NCI-H2107 (cell line): ENCODE measurements around the gene DNAH8.

Source experiments
- DNase-seq: peaks from one replicate; lab custom pipeline; 2025; lab: John Stamatoyannopoulos, UW

DNAH8 gene

DNA sequence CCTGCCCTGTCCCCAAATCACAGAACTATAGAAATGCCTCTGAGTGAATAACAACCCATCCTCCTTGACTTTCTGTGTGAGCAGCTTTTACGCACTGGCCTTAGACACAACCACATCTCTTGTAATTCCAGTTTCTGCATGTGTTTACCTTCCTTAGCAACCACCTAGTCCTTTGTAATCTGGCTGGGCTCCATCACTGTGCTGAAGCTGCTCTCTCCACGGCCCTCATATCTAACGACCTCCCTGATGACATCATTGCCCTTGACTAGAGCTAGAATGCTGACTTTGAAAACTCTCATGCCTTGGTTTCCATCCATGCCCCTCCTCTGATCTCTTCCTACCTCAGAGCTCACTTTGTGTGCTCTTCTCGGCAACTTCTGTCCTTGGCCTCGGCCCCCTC is 303.0 kb downstream of the DNAH8 start:
- DNase-seq, result no peak

DNA sequence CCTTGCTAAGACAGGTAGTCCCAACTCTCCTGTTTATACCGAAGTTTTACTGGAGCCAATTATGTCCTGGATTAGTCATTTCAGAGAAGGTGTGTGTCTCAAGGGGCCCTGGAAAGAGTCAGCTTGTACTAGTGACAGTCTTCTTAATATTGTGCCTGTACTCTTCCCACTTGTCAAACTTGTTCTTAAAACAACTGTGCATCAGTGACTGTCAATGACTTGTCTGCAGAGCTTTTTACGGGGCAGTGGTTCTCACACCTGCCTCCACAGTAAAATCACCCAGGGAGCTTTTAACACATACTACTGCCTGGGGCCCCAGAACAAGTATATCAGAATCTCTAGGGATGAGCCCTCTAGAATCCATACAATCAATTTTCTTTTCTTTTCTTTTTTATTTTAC is 305.0 kb downstream of the DNAH8 start:
- no peak for DNase-seq

DNA sequence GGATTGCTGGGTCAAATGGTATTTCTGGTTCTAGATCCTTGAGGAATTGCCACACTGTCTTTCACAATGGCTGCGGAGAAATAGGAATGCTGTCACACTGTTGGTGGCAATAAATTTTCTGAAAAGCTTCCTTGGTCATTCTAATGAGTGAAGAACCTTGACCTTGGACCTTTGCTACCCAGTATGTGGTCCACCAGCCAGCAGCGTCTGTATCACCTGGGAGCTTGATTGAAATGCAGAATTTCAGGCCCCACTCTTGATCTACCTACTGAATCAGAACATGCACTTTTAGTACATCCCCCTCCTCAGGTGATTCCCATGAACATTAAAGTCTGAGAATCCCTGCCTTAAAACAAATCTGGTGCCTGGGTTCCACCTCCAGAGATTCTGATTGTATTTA is 305.9 kb downstream of the DNAH8 start:
- no peak for DNase-seq

DNA sequence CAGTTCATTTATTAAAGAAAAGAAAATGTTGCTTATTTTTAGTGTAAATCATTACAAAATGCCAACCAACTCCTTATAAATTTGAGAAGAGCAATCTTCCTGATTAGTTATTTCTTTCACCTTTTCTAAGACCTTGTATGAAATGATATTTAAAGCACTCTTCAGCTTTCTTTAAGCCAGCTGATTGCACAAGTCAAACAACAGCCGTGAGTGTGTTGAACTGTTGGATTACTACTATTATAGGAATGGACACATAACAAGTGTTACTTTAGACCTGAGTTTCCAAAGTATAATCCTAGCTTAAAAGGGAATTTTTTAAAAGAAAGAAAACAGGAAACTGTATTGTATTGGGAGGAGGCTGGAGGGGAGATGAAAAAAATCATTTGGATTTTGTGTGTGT is 306.7 kb downstream of the DNAH8 start:
- DNase-seq, result no peak

DNA sequence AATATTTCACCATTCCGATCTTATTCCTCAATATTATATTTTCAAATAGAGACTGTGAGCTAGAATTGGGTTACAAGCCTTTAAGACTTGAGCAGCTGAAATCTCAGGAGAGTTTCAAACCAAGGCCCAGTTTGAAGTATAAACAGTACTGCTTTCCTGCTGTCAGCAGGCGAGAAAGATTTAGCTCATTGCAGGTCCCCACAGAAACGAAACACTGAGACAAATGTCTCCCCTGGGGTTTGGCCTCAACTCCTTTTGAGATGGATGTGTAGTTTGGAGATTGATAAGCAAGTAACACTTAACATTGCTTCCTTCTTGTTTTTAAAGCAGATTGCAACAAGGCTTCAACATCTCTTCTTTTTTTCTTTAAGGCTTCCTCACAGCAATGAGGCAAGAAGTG is 311.1 kb downstream of the DNAH8 start:
- no peak for DNase-seq

DNA sequence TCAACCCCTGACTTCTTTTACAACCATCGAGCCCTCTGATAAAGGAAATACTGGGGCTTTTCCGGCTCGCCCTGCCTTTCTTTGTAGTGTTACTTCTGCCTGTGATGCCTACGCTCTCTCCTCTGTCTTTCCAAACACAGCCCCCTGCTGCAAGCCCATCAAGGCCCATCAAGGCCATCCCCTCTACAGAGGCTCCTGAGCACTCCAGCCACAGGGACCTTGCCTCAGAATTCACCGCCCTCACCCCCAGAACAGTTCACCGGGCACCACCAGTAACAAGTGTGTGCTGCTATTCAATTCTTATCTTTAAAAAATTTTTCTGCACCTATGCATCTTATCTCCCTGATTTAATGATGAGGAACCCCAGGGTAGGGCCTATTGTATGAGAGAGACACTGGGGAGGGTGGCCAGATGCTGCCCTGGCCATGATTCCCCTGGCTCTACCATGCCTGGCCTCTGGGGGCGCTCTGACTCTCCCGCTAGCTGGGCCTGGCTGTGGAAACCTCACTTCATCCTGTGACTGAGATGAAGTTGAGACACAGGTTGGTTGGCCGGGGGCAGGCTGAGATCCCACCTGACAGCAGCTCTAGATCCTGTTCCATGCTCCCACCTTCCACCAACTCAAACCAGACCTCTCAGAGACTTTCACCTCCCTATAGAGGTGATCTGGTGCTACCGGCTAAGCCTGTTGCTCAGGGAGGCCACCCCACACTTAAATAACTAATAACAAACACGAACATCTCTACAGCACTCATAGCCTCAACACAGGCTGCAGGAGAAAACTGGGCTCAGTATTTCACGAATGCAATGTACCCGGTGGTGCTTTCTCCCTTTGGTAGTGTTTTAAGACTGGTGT is 314.3 kb downstream of the DNAH8 start:
- DNase-seq, result no peak

DNA sequence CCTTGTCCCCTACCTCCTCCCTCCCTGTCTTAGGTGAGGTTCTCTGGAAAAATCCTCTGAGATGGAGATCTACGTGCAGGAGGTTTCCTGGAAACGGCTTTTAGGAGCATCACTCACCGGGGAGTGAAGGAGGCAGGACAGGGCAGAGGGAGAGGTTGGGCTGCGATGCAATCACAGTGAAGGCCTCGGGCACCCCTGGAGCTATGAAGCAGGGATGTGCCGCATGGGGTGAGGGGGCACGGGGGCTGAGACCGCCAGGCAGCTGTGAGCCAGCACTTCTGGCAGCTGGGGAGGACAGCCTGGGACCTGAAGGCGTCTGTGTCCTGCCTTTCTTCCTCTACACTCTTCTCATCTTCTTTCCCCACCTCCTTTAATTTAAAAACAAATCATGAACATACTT is 320.6 kb downstream of the DNAH8 start:
- DNase-seq, result no peak

DNA sequence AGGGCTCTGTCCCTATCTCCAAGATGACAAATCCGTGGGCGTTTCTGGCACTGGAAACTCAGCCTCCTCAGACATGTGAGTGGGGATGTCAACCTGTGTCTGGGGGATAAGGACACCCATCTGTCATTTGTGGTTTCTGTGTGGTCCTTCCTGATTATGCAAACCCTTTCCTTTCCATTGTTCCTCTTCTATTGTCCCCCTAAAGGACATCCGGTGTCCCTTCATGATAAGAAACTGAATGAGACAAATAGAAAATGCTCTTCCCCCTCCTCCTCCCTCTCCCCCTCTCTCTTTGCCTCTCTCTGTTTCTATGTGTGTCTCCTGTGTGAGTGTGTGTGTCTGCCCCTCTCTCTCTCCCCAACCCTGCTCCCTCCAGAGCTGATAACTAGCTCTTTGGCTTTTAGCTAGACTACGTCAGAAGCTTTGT is 322.0 kb downstream of the DNAH8 start:
- no peak for DNase-seq

DNA sequence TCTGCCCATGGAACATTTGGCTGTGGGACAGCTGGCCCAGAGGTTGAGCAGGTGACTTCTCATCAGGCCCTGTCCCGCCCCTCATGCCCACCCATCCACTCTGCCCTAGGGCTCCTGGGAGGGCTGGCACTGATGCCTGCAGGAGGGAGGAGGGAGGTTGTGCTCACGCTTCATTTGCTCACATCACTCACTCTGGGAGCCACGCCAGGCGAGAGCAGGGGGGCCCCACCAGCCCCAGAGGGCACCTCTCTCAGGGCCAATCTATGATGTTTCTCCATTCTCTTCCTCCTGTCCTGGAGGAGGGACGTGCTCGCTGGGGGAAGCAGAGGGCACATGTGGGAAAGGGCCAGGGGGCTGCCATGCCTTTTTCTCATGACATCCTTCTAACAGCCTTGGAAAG is 322.6 kb downstream of the DNAH8 start:
- DNase-seq, result no peak

DNA sequence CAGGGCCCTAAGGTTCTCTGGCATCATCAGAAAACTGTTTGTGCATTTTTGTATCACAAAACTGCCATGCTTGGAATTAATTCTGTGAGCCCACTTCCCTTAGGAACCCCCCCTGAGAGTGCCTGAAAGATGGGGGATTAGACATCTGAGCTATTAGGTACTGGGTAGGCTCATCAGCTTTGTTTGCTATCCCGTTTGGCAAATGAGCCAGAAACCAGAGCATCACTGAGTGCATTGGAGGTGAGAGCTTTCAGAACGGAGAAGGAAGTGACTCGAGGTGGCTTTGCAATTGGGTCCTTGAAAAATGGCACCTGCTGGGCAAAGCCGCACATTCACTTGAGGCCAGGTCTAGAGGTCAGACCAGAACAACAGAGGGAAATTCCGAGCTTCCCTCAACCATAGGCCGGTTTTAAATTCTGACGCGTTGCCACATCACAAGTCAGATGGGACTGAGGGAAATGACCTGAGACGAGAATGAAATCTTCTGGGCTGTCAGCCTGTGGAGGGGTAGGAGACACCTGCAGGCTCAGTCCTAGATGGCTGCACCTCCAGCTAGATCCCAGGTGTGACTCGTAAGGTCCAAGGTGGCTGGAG is 325.1 kb downstream of the DNAH8 start:
- DNase-seq, result no peak

DNA sequence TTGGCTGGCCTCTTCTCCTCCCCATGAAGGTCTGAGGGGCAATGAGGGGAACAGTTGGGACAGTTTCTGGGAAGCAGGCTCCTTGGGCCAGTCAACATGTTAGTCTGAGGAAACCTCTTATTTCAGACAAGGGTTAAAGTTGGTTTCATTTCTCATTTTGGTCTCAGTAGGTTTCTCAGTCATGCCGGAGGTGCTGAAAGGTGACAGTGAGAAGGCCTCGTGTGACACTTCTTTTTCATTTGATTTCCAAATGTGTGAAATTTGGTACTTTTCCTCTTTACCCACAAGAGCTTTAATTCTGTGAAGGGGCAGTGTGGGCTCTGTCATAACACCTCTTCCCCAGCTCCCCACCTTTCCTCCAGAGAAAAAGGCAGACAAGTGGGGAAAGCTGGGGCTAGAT is 326.0 kb downstream of the DNAH8 start:
- no peak for DNase-seq

DNA sequence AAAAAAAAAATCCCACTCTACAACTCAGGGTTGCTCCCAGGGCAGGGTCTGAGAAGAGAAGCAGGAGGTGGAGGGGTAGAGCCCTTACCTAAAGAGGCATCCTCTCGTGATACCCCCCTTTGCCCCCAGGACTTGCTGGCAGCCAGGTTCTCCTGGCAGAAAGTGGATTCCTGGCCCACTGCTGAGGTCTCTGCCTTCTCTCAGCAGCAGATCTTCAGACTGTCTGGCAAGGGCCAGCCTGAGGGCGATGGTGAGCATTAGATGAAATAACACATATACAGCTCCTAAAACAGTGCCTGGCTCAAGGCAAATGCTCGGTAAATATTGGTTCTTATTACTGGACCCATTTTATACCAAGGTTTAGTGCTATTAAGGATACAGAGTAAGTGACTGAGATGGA is 328.7 kb downstream of the DNAH8 start:
- DNase-seq, result no peak

DNA sequence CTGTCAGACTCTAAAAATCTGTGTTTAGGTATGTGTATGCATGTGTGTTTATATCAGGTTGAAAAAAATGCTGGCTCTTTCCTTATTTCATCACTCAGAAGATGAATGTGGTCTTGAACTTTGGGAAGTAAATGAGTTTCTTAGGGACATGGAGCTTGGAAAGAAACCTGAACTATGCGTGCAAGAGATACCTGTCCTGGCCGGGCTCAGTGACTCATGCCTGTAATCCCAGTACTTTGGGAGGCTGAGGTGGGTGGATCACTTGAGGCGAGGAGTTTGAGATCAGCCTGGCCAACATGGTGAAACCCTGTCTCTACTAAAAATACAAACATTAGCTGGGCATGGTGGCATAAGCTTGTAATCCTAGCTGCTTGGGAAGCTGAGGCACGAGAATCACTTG is 329.1 kb downstream of the DNAH8 start:
- no peak for DNase-seq

DNA sequence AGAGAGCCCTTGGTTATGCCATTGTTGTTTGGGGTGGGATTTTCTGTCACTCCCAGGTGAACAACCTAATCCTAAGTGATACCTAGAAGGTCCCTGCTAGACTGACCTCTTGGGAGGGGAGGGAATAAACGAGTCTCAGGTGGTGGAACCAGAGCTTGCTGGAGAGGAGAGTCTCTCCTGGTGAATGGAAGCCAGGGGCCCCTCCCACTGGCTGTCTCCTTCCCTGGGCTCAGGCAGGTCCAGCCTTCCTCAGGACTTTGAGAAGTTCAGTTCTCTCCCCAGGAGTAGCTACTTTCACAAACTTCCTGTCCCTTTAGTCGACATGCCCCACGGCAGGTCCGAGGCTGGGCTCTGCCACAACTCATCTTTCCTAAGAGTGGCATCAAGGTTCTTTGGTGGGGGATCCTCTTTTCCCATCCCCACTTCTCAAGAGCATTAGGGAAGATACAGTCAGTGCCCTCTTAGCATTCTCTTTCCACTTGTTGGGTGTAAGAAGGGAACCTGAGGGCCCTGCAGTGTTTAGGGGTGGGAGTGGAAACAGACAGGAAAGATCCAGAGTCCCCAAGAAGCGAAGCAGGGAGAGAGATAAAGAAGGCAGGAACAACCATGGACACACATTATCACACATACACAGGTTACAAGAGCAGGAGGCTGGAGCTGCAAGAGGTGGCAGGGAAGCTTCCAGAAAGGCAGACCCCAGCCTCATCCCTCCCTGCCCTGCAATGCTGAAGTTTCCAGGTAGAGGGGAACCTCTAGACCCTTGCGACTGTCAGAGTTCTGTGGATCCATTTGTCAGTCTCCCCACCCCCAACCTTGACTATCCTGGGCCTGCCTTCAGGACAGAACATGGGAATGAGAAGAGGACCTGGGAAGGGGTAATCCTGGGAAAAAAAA is 332.6 kb downstream of the DNAH8 start:
- no peak for DNase-seq

DNA sequence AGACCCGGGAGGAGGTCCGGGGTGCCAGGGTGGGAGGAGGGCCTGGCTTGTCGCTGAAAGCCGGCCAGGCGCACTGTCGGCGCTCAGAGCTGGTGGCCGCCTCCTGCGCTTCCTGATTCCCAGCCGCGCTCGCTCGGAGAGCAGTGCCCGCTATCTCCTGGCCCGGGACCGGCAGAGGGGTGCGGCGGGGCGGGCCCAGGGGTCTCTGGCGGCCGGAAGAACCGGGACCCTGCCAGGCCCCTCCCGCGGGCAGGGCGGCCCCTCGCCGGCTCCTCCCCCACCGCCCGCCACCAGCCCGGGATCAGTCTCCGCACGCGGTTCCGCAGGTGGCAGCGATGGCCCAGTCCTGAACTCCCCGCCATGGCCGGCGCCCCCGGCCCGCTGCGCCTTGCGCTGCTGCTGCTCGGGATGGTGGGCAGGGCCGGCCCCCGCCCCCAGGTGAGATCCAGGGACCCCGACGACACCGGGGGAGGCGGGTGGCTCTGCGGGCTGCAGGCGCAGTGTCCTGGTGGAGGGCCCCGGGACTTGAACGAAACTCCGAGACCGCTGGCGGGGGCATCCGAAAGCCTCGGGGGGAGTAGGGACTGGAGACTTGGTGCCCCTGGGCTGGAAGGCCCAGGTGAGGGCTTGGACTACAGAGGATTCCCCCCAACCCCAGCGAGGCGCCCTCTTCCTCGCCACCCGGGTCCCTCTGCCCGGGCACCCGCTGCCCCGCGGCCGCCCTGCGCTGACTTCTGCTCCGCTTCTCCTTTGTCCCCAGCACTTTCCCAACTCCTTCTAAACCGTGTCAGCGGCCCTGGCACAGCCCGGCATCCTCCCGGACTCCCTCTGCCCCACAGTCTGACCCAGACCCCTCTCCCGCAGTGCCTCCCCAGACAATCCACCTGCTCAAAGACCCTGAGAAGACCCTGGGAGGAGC is 333.6 kb downstream of the DNAH8 start, which contains the start of gene GLP1R:
Gene GLP1R (plus strand): TSS at position 301 of the 919 bp plus-strand sequence. CDS start 60 bp downstream, at position 361.
- no peak for DNase-seq

DNA sequence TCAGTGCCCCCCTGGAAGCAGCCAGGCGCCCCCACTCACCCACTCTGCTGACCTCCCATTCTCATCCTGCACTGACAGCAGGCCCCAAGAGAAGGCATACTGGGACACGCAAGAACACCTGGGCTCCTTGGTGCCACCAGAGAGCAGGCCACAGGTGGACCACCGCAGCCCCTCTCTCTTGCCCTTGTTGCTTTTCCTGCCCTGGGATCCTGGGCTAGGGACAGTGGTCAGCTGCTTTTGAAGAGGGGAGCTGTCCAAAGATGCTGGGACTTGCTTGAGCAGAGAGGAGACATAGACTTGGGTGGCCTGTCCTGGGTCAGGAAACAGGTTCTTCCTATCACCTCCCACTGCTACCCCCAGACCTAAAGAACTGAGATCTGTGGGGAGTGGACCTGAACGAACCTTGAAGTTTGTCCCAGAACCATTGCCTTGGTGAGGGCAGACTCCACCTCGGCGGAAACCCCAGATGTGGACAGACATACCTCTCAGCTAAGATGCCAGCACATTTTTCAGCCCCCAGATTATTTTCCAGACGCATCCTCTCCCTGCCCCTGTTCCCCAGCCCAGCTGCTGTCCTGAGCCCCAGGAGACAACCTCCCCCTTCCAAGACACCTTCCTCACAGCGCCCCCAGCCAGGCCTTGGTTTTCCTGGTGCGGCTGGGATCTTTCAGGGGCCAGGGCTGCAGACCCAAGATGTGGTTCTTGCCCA is 334.6 kb downstream of the DNAH8 start:
- DNase-seq, result no peak

DNA sequence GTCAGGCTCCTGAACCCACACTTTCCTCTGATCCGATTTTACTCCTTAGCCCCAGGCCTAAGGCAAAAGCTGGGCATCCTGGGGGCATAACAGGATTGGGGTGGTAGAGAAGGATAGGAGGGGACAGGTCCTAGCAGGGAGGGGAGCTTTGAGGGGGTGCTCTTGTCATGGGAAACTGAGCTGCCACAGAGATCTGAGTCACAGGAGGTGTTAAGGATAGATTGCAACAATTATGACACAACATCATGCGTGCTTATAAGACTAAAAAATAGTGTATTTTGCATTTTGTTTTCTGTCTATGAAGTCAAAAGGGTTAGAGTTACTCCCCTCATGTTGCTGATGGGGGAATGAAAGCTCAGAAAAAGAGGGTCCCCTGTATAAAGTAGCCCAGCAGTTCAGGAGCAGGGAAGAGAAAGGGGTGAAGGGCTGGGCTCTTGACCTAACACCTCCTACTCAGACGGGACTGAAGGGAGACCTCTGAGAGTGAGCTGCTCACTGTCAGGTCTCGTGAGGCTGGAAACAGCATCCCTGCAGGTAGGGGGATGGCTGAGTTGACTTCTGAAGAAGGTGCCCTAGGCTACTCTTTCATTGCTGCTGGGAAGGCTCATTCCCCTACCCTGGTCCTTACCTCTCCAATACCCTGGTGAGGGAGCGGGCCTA is 335.5 kb downstream of the DNAH8 start:
- no peak for DNase-seq

DNA sequence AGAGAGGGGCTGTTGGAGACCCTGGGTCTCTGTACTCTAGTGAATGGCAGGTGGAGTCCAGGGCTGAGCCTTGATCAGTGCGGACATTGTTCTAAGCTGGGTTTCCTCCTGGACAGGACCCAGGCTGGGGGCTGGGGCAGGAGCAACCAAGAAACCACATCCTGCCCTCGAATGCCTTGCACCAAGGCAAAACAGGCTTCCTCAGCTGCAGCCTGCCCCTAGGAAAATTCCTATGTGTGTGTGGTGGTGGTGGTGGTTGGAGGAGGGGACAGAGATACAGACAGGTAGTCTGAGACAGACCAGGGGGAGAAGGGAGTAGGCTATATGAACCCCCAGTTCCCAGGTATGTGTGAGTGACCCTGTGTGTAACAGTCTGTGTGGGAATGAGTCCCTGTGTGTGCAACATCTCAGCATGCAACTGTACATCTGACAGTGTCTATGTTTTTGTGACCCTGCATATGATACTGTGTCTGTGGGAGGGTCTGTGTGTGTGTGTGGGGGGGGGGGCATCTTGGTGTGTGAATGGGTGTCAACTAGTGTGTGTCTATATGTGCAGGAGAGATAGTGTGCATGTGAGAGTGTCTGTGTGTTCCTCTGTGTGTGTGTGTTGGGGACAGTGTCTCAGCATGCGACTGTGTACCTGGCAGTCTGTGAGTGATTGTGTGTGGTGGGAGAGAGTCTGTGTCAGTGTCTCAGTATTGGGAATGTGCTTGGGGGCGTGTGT is 336.4 kb downstream of the DNAH8 start:
- DNase-seq, result no peak

DNA sequence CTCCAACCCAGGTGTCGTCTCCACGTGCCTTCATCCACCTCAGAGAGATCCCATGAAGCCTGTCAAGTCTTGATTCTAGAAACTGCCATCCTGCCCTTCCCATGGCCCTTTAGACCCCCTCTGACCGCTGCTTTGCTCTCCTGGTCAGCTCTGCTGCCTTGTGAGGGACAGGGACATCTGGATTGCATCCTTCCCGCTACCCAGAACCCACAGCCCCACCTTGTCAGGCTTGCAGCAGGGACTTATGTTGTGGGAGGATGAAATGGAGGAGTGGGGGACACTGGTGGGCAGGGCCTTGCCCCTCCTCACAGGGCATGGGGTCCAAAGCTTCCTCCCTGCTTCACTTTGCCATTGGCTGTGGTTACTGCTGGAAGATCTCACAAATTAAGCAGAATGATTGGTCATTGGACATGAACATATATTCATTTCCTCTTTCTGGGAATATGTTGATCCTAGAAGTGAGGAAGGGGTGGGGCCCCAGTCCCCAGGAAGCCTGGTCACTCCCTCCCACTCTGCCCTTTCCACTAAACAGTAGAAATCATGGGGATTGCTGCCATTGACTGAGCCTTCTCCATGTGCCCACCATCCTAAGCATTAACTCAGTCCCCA is 338.0 kb downstream of the DNAH8 start:
- no peak for DNase-seq
